Measurements from ENCODE around the gene CCDC187. TPM values are rescaled to one million over a fixed set of nuclear protein-coding genes. Genes with fewer than 3 reads are reported as not detected.

CCDC187 gene
- total RNA-seq, 1 donor from 2014 or later = 0.47 TPM

- H3K27ac Mint-ChIP-seq = no peak overlapping the region
- no peak overlapping the region for H3K4me3 Mint-ChIP-seq
- peaks cover 10% of the 10 kb centered on the region for H3K4me1 Mint-ChIP-seq
- H3K9me3 Mint-ChIP-seq = no peaks in the 10 kb centered on the region
- no peak for DNase-seq (ENCODE audit: low spot score in 2 of 2, unreplicated experiment in 2 of 2)
- no peaks in the 10 kb centered on the region for H3K27me3 Mint-ChIP-seq (ENCODE audit: low read depth)
- no peak for TF ChIP-seq CTCF (IDR thresholded peaks at IDR 0.05; ENCODE audit: unreplicated experiment)
- H3K36me3 Mint-ChIP-seq = peaks cover 3% of the 10 kb centered on the region
Observed at GRCh38 chr9:136344544-136345280, 40.8 kb upstream of the CCDC187 start.

- no peak for TF ChIP-seq CTCF (IDR thresholded peaks at IDR 0.05; ENCODE audit: unreplicated experiment)
- H3K27ac Mint-ChIP-seq = no peak overlapping the region
- H3K36me3 Mint-ChIP-seq = peaks cover 4% of the 10 kb centered on the region
- no peak for DNase-seq (ENCODE audit: low spot score in 2 of 2, unreplicated experiment in 2 of 2)
- H3K9me3 Mint-ChIP-seq = no peaks in the 10 kb centered on the region
- H3K4me3 Mint-ChIP-seq = no peak overlapping the region
- H3K27me3 Mint-ChIP-seq (ENCODE audit: low read depth) = no peaks in the 10 kb centered on the region
- peaks cover 10% of the 10 kb centered on the region for H3K4me1 Mint-ChIP-seq
Observed at GRCh38 chr9:136343884-136344269, 40.0 kb upstream of the CCDC187 start.

GRCh38 chr9:136343121-136343883 lies 39.4 kb upstream of the CCDC187 start:
- no peak for TF ChIP-seq CTCF (IDR thresholded peaks at IDR 0.05; ENCODE audit: unreplicated experiment)
- no peak for DNase-seq (ENCODE audit: low spot score in 2 of 2, unreplicated experiment in 2 of 2)
- H3K9me3 Mint-ChIP-seq = no peaks in the 10 kb centered on the region
- peak overlapping the region; percentile 58 for H3K4me3 Mint-ChIP-seq
- H3K27me3 Mint-ChIP-seq (ENCODE audit: low read depth) = no peaks in the 10 kb centered on the region
- peaks cover 4% of the 10 kb centered on the region for H3K36me3 Mint-ChIP-seq
- H3K4me1 Mint-ChIP-seq = peaks cover 10% of the 10 kb centered on the region
- H3K27ac Mint-ChIP-seq = peak overlapping the region; percentile 39

GRCh38 chr9:136342181-136343120 lies 38.6 kb upstream of the CCDC187 start:
- H3K9me3 Mint-ChIP-seq = no peaks in the 10 kb centered on the region
- no peak for TF ChIP-seq CTCF (IDR thresholded peaks at IDR 0.05; ENCODE audit: unreplicated experiment)
- H3K4me1 Mint-ChIP-seq = peaks cover 10% of the 10 kb centered on the region
- H3K27me3 Mint-ChIP-seq (ENCODE audit: low read depth) = no peaks in the 10 kb centered on the region
- peak; percentile 69 to 96 for DNase-seq (ENCODE audit: low spot score in 2 of 2, unreplicated experiment in 2 of 2)
- H3K36me3 Mint-ChIP-seq = peaks cover 4% of the 10 kb centered on the region
- H3K4me3 Mint-ChIP-seq = peak overlapping the region; percentile 58
- H3K27ac Mint-ChIP-seq = peak overlapping the region; percentile 39

- no peak overlapping the region for H3K27ac Mint-ChIP-seq
- no peak for DNase-seq (ENCODE audit: low spot score in 2 of 2, unreplicated experiment in 2 of 2)
- H3K27me3 Mint-ChIP-seq (ENCODE audit: low read depth) = no peaks in the 10 kb centered on the region
- peak overlapping the region; percentile 36 for H3K4me3 Mint-ChIP-seq
- TF ChIP-seq CTCF (IDR thresholded peaks at IDR 0.05; ENCODE audit: unreplicated experiment) = no peak
- H3K9me3 Mint-ChIP-seq = no peaks in the 10 kb centered on the region
- peaks cover 10% of the 10 kb centered on the region for H3K4me1 Mint-ChIP-seq
- H3K36me3 Mint-ChIP-seq = peaks cover 4% of the 10 kb centered on the region
Observed at GRCh38 chr9:136341769-136342168, 37.9 kb upstream of the CCDC187 start.

All from mesothelial cell of epicardium (in vitro differentiated cells).